Measurements from ENCODE around the gene DST. TPM values are rescaled to one million over a fixed set of nuclear protein-coding genes. Genes with fewer than 3 reads are reported as not detected.

Gene DST
- polyA plus RNA-seq, 1 of the 3 experiments (the other 2 are of a cell fraction), result 64.3 TPM

DNA sequence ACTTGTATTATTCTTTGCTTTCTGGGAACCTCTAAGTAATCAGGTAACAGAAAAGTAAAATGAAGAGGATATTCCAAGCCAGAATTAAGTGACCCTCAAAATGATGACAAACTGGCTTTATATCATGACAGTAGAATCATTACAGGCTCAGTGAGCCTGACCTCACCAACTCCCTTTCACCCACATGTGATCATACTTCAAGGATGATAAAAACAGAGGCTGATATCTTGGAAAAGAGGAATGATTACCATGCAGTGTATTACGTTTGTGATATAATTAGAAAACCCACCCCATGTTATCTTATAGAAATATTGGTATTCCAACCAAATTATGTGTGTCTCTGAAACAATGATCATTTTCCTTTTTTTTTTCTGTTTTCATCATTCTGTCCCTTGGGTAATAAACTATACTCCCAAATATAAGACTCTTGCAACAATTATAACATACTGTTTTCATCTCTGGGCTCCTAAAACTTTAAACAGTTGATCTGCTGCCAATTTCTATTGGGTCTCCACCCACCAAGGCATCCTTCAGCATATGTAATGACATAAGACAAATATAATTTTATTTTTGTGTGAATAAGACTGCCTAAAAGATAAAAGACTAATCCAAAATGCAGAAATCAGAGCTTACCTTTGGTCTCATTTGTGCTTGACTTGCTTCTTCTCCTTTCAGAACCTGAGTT is 115.7 kb downstream of the DST start:
- peaks cover 60% of the 10 kb centered on the region for H3K79me2 ChIP-seq (ENCODE audit: insufficient read depth)
- no peak for DNase-seq
- CTCF ChIA-PET, result interaction anchor here (0.9 to 2.1 kb wide), 2 partner anchors 157 kb away, joined by 3 to 9 read pairs; no protein-coding TSS in a partner anchor
- H4K20me1 ChIP-seq (ENCODE audit: insufficient read depth), result no peaks in the 10 kb centered on the region
- H3K9me3 ChIP-seq, result no peaks in the 10 kb centered on the region
- H3K36me3 ChIP-seq (replicated peaks in 1 of 2; ENCODE audit: control insufficient read depth in 1 of 2, insufficient read depth in 2 of 2, low read length in 1 of 2), result peaks cover 74 to 88% of the 10 kb centered on the region in 2 experiments
- H3K9ac ChIP-seq, result peak overlapping the region; percentile 69
- no peaks in the 10 kb centered on the region for H3K27me3 ChIP-seq (ENCODE audit: insufficient read depth)
- no peak overlapping the region for H2AFZ ChIP-seq (ENCODE audit: low read depth)
- TF ChIP-seq SIN3A (IDR thresholded peaks at IDR 0.05; ENCODE audit: borderline replicate concordance, low read depth, low read length) (no peak), POLR2AphosphoS5 (IDR thresholded peaks at IDR 0.05; ENCODE audit: low read depth, low read length) (no peak), GATA2 (CRISPR knock-in tag; IDR thresholded peaks at IDR 0.05) (no peak), GABPA (IDR thresholded peaks at IDR 0.05; ENCODE audit: low read depth) (no peak), EP300 (IDR thresholded peaks at IDR 0.05; ENCODE audit: borderline replicate concordance in 1 of 2, low read depth in 1 of 2, low read length in 1 of 2) (no peak), RCOR1 (IDR thresholded peaks at IDR 0.05; ENCODE audit: low read length) (no peak), SMC3 (IDR thresholded peaks at IDR 0.05; ENCODE audit: low read depth, low read length) (no peak)
- TF ChIP-seq, protein P1, sequence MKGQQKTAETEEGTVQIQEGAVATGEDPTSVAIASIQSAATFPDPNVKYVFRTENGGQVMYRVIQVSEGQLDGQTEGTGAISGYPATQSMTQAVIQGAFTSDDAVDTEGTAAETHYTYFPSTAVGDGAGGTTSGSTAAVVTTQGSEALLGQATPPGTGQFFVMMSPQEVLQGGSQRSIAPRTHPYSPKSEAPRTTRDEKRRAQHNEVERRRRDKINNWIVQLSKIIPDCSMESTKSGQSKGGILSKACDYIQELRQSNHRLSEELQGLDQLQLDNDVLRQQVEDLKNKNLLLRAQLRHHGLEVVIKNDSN (IDR thresholded peaks at IDR 0.05; ENCODE audit: borderline replicate concordance, low read depth), result no peak
- TF ChIP-seq, protein P2, sequence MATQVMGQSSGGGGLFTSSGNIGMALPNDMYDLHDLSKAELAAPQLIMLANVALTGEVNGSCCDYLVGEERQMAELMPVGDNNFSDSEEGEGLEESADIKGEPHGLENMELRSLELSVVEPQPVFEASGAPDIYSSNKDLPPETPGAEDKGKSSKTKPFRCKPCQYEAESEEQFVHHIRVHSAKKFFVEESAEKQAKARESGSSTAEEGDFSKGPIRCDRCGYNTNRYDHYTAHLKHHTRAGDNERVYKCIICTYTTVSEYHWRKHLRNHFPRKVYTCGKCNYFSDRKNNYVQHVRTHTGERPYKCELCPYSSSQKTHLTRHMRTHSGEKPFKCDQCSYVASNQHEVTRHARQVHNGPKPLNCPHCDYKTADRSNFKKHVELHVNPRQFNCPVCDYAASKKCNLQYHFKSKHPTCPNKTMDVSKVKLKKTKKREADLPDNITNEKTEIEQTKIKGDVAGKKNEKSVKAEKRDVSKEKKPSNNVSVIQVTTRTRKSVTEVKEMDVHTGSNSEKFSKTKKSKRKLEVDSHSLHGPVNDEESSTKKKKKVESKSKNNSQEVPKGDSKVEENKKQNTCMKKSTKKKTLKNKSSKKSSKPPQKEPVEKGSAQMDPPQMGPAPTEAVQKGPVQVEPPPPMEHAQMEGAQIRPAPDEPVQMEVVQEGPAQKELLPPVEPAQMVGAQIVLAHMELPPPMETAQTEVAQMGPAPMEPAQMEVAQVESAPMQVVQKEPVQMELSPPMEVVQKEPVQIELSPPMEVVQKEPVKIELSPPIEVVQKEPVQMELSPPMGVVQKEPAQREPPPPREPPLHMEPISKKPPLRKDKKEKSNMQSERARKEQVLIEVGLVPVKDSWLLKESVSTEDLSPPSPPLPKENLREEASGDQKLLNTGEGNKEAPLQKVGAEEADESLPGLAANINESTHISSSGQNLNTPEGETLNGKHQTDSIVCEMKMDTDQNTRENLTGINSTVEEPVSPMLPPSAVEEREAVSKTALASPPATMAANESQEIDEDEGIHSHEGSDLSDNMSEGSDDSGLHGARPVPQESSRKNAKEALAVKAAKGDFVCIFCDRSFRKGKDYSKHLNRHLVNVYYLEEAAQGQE (IDR thresholded peaks at IDR 0.05; ENCODE audit: low read depth, low read length), result no peak
- POLR2A ChIA-PET, result no interaction called here
- H3F3A ChIP-seq (replicated peaks; ENCODE audit: insufficient read depth), result peaks cover 70% of the 10 kb centered on the region
- no peaks in the 10 kb centered on the region for H3K9me2 ChIP-seq
- H3K4me3 ChIP-seq (ENCODE audit: low read depth in 2 of 2, low read length in 1 of 2), result no peak overlapping the region
- WGBS (ENCODE audit: low lambda C conversion rate), result 60% methylated on average over 1 of the region's 1 CpG
- peaks cover 14 to 47% of the 10 kb centered on the region in 2 experiments for H3K4me1 ChIP-seq (ENCODE audit: control insufficient read depth in 1 of 2, insufficient read depth in 2 of 2, low read depth in 1 of 2, low read length in 1 of 2)
- peak overlapping the region; percentile 45 for H3K4me2 ChIP-seq
- peak overlapping the region; percentile 28 to 100; a peak in 3 of 4 replicates for H3K27ac ChIP-seq (ENCODE audit: low read depth in 2 of 2, low read length in 1 of 2)

DNA sequence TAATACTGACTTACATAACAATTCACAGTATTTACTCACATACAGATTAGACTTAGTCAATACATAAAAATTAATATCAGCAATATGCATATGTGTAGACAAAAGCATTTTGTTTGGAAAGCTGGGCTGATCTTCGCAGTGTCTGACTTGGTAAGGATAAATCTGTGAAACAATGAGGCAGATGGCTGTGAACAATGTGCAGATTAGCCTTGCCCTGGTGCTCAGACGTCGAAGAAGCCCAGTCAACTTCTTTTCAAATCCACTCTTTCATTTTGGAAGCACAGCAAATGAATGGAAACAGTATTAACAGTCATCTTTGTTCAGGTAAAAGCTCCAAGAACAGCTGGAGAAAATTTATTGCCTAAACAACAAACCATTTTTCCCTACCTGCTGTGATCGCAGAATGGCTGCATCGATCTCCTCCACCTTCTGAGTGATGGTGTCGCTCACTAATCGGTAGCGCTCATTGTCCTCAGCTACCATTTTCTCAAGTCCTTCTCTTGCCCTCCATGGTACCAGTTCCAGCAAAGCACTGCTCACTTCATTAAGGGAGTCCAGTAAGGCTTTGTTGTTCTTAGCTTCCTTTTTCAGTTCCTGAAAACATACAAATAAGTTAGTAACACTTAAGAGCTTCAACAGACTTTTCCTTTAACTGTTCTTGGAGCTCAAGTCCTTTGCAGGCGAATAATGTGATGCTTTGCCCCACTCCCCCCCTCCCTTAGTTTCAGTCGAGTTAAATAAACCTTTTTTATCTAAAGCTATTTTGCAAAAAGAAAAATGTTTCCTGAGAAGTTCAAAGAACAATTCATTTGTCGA is 116.5 kb downstream of the DST start:
- peak overlapping the region; percentile 75 to 100 for H3K27ac ChIP-seq (ENCODE audit: low read depth in 2 of 2, low read length in 1 of 2)
- H4K20me1 ChIP-seq (ENCODE audit: insufficient read depth), result no peaks in the 10 kb centered on the region
- no peaks in the 10 kb centered on the region for H3K27me3 ChIP-seq (ENCODE audit: insufficient read depth)
- H3K4me1 ChIP-seq (ENCODE audit: control insufficient read depth in 1 of 2, insufficient read depth in 2 of 2, low read depth in 1 of 2, low read length in 1 of 2), result peaks cover 14 to 49% of the 10 kb centered on the region in 2 experiments
- H3K4me2 ChIP-seq, result peak overlapping the region; percentile 65
- H3K9me2 ChIP-seq, result no peaks in the 10 kb centered on the region
- H3K4me3 ChIP-seq (ENCODE audit: low read depth in 2 of 2, low read length in 1 of 2), result no peak overlapping the region
- peaks cover 74 to 85% of the 10 kb centered on the region in 2 experiments for H3K36me3 ChIP-seq (replicated peaks in 1 of 2; ENCODE audit: control insufficient read depth in 1 of 2, insufficient read depth in 2 of 2, low read length in 1 of 2)
- H2AFZ ChIP-seq (ENCODE audit: low read depth), result no peak overlapping the region
- H3F3A ChIP-seq (replicated peaks; ENCODE audit: insufficient read depth), result peaks cover 74% of the 10 kb centered on the region
- WGBS (ENCODE audit: low lambda C conversion rate), result 81% methylated on average over 11 of the region's 11 CpGs
- peaks cover 60% of the 10 kb centered on the region for H3K79me2 ChIP-seq (ENCODE audit: insufficient read depth)
- H3K9me3 ChIP-seq, result no peaks in the 10 kb centered on the region
- ChIA-PET POLR2A (no interaction called here), CTCF (interaction anchor here (1.7 to 2.1 kb wide), 2 partner anchors 15 to 156 kb away, joined by 4 to 9 read pairs; no protein-coding TSS in a partner anchor)
- TF ChIP-seq EP300 (IDR thresholded peaks at IDR 0.05; ENCODE audit: borderline replicate concordance in 1 of 2, low read depth in 1 of 2, low read length in 1 of 2) (no peak), GATA2 (CRISPR knock-in tag; IDR thresholded peaks at IDR 0.05) (no peak), SIN3A (IDR thresholded peaks at IDR 0.05; ENCODE audit: borderline replicate concordance, low read depth, low read length) (no peak), ELF1 (IDR thresholded peaks at IDR 0.05) (no peak), RCOR1 (IDR thresholded peaks at IDR 0.05; ENCODE audit: low read length) (no peak), YY1 (IDR thresholded peaks at IDR 0.05; ENCODE audit: low read depth) (no peak), RAD21 (IDR thresholded peaks at IDR 0.05; ENCODE audit: low read length) (no peak), NFIC (IDR thresholded peaks at IDR 0.05; ENCODE audit: borderline replicate concordance) (no peak), CHD2 (IDR thresholded peaks at IDR 0.05; ENCODE audit: low read length, partially characterized antibody) (no peak)
- TF ChIP-seq, protein P3, sequence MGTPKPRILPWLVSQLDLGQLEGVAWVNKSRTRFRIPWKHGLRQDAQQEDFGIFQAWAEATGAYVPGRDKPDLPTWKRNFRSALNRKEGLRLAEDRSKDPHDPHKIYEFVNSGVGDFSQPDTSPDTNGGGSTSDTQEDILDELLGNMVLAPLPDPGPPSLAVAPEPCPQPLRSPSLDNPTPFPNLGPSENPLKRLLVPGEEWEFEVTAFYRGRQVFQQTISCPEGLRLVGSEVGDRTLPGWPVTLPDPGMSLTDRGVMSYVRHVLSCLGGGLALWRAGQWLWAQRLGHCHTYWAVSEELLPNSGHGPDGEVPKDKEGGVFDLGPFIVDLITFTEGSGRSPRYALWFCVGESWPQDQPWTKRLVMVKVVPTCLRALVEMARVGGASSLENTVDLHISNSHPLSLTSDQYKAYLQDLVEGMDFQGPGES (IDR thresholded peaks at IDR 0.05; ENCODE audit: low read depth, low read length), result no peak
- DNase-seq, result no peak
- peak overlapping the region; percentile 71 for H3K9ac ChIP-seq

All from SK-N-SH (cell line).